Heart left ventricle (tissue), 16 donors: ENCODE measurements around the gene NAT8L. TPM values are rescaled to one million over a fixed set of nuclear protein-coding genes. Genes with fewer than 3 reads are reported as not detected.

Experiments used
- ATAC-seq, 4 donors: fragments of 200-7000 bp; cut with Tn5 transposase; one replicate each; pipeline ENCODE4 v1.9.1; 2020 to 2022; ENCODE audit warnings: moderate library complexity in 4 of 4, mild to moderate bottlenecking in 3 of 4, moderate number of reproducible peaks in 1 of 4
- DNase-seq, 5 donors: peaks; one replicate each; pipeline ENCODE4 v3.0.0-alpha.2; 2020
- H3K27ac ChIP-seq, 12 donors: fragments of 200-600 bp; sonication (generic) in 4 of 12; one replicate each; pipeline versions ENCODE4 v1.5.0 to v1.8.0; 2016 to 2022; ENCODE audit warnings: mild to moderate bottlenecking in 2 of 12
- H3K27me3 ChIP-seq, 9 donors: fragments of 200-600 bp; sonication (generic) in 2 of 9; one replicate each; pipeline versions ENCODE4 v1.5.1 to v1.8.0; 2016 to 2022; ENCODE audit warnings: mild to moderate bottlenecking in 3 of 9
- H3K36me3 ChIP-seq, 9 donors: fragments of 200-600 bp; sonication (generic) in 2 of 9; one replicate each; pipeline versions ENCODE4 v1.5.0 to v1.8.0; 2018 to 2022; ENCODE audit warnings: mild to moderate bottlenecking in 2 of 9
- H3K4me1 ChIP-seq, 12 donors: fragments of 200-600 bp; sonication (generic) in 4 of 12; one replicate each; pipeline versions ENCODE4 v1.5.0 to v1.8.0; 2016 to 2022; ENCODE audit warnings: mild to moderate bottlenecking in 3 of 12
- H3K4me3 ChIP-seq, 12 donors: fragments of 200-600 bp; sonication (generic) in 4 of 12; one replicate each; pipeline versions ENCODE4 v1.5.0 to v1.8.0; 2017 to 2022; ENCODE audit warnings: mild to moderate bottlenecking in 9 of 12, moderate library complexity in 4 of 12
- H3K9me3 ChIP-seq, 12 donors: fragments of 200-600 bp; sonication (generic) in 4 of 12; one replicate each; pipeline versions ENCODE4 v1.5.0 to v1.8.0; 2016 to 2022; ENCODE audit warnings: mild to moderate bottlenecking in 1 of 12
- CTCF ChIP-seq, 12 donors: fragments of 200-600 bp; sonication (generic) in 4 of 12; IDR thresholded peaks; one replicate each; pipeline versions ENCODE4 v1.5.0 to v1.8.0; 2018 to 2022; ENCODE audit warnings: antibody characterized with exemption in 12 of 12, mild to moderate bottlenecking in 5 of 12
- POLR2A ChIP-seq, 2 donors: fragments of 450-650 bp; IDR thresholded peaks; one replicate each; pipeline ENCODE4 v1.6.1; 2017; ENCODE audit warnings: antibody characterized with exemption in 2 of 2, mild to moderate bottlenecking in 2 of 2, moderate library complexity in 2 of 2
- WGBS, 4 donors: extraction: QIAGEN DNeasy Blood & Tissue Kit in 2 of 4; methylation state at CpG; one replicate each; pipeline versions ENCODE4 v1.1.5 to v1.1.7; 2013 to 2018; 5-methylcytosine and 5-hydroxymethylcytosine counted together
- intact Hi-C, 10 donors: fragments of 100-400 bp; cut with DNase I; formaldehyde crosslinking; loops; one replicate each; pipeline versions ENCODE4 v1.11.1 to v1.14.2; 2022
- polyA plus RNA-seq, 2 donors: library from polyadenylated mRNA; stranded (reverse); fragments of 200-250 nt; gene quantifications; one replicate each; pipeline ENCODE4 v1.2.3, GENCODE V29; 2013
- total RNA-seq, 9 donors: library from RNA; depleted of rRNA in 2 of 9; stranded (reverse); fragments of >200 nt in 2 of 9; fragmentation: NEBNext Ultra II Directional in 3 of 9; extraction: Animal tissue kit (Norgen Biotek cat#: 25700) in 3 of 9; gene quantifications; one replicate each; pipeline versions ENCODE4 v1.1.0 to v1.2.4, GENCODE V29; 2016 to 2023
- donor health status: ischemic (EF 13 %, LVEDD 7.1; RV severe dilation, severe dysfunction).
- donor health status: healthy with polysubstance abuse.
- donor health status: DM: no; HTN: yes; CAD: no.
- donor health status: DM: no; HTN: no; CAD: no.
- donor health status: ischemic (EF 25% LVEDD 6.9; RV normal size, moderate dysfunction).
- donor health status: ischemic (EF 25% LVEDD 5.7; RV mildly dilated, moderate dysfunction).
- donor health status: healthy.
- donor health status: DM: yes; HTN: yes; CAD: no.
- donor health status: ischemic (EF 35%, LVEDD 5.7; RV mildly dilated, moderate dysfunction).
- donor health status: nonischemic (EF 11% LVEDD 7.7; RV severe dilation, severe dysfunction).
- donor health status: DM: yes; HTN: yes; CAD: no.
- donor health status: PGD.
- donor health status: ischemic (EF 29% LVEDD 5.4; RV normal size, mild dysfunction).
- donor health status: nonischemic (EF 23%, LVEDD 6.1; RV moderate dilation, normal function).

Gene NAT8L
- total and polyA plus RNA-seq, 11 donors, result 0.19 to 3.1 (median 0.32) TPM

GRCh38 chr4:2036327-2036726 lies 22.8 kb upstream of the NAT8L start:
- peaks cover 0 to 12% (median 10%) of the 10 kb centered on the region in 12 donors for H3K4me1 ChIP-seq
- intact Hi-C loops, result no loop called here
- no peaks in the 10 kb centered on the region for H3K9me3 ChIP-seq
- 87 to 91% (median 90%) methylated on average over 10 of the region's 10 CpGs for WGBS, 4 donors
- H3K27me3 ChIP-seq, result peaks cover 9 to 37% (median 14%) of the 10 kb centered on the region in 9 donors
- no peak overlapping the region for H3K27ac ChIP-seq
- ATAC-seq, result no peak
- no peak overlapping the region for H3K4me3 ChIP-seq
- DNase-seq, result no peak
- TF ChIP-seq CTCF (IDR thresholded peaks at IDR 0.05), result no peak
- TF ChIP-seq POLR2A (IDR thresholded peaks at IDR 0.05), result no peak
- H3K36me3 ChIP-seq, result no peaks in the 10 kb centered on the region

GRCh38 chr4:2036866-2037265 lies 22.3 kb upstream of the NAT8L start:
- intact Hi-C loops, result no loop called here
- Histone ChIP-seq H3K4me3 (no peak overlapping the region), H3K27me3 (peaks cover 9 to 42% (median 19%) of the 10 kb centered on the region in 9 donors), H3K27ac (no peak overlapping the region), H3K36me3 (no peaks in the 10 kb centered on the region), H3K4me1 (peaks cover 0 to 18% (median 14%) of the 10 kb centered on the region in 12 donors), H3K9me3 (no peaks in the 10 kb centered on the region)
- ATAC-seq (no peak), DNase-seq (no peak)
- TF ChIP-seq CTCF (IDR thresholded peaks at IDR 0.05) (no peak), POLR2A (IDR thresholded peaks at IDR 0.05) (no peak)
- 54 to 74% (median 60%) methylated on average over 7 of the region's 7 CpGs for WGBS, 4 donors

- H3K27me3 ChIP-seq, result peaks cover 15 to 49% (median 33%) of the 10 kb centered on the region in 9 donors
- intact Hi-C loops, result no loop called here
- ATAC-seq (no peak), DNase-seq (no peak)
- H3K4me1 ChIP-seq, result peaks cover 0 to 28% (median 16%) of the 10 kb centered on the region in 12 donors
- peaks cover 0 to 5% (median 0%) of the 10 kb centered on the region in 12 donors for H3K9me3 ChIP-seq
- H3K36me3 ChIP-seq, result no peaks in the 10 kb centered on the region
- WGBS, 4 donors, result 5 to 12% (median 8%) methylated on average over 21 to 91 of the region's 91 CpGs
- TF ChIP-seq CTCF (IDR thresholded peaks at IDR 0.05) (no peak), POLR2A (IDR thresholded peaks at IDR 0.05) (no peak)
- H3K4me3 ChIP-seq, result peak overlapping the region; percentile 34 to 91 (median 66)
- no peak overlapping the region for H3K27ac ChIP-seq
These were observed 18.5 kb upstream of the NAT8L start for GRCh38 chr4:2040391-2041238.
